ENCODE data around the gene TCP11L2. TPM values are rescaled to one million over a fixed set of nuclear protein-coding genes. Genes with fewer than 3 reads are reported as not detected.

TCP11L2 gene
- total and polyA plus RNA-seq, 2 of the 13 experiments (the other 11 are each of a cell fraction or from before 2014, with no cell fraction given), result 4.6 to 24.1 TPM

DNA sequence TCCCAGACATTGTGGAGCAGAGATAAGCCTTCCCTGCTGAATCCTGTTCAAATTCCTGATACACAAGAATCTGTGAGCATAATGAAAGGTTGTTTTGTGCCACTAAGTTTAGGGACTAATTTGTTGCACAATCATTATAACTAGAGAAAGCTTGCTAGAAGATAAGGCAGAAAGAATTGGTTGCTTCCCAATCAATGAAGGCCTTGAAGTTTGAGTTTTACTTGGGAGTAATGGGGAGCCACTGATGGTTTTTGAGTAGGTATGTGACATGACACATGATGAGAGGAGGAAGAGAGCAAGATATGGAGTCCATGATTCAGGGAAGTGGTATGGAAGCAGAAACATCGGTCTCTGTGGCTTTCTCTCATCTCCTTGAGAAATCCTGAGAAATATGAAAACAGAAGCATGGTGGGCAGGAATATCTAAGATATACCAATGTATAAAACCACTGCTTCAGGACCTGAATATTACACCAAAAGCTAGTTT is 13.3 kb upstream of the TCP11L2 start (continued):
- no peak for TF ChIP-seq HNF1B (CRISPR knock-in tag; IDR thresholded peaks at IDR 0.05)
- TF ChIP-seq TGIF2 (CRISPR knock-in tag; IDR thresholded peaks at IDR 0.05), result no peak
- no peak for TF ChIP-seq RFXAP (CRISPR knock-in tag; IDR thresholded peaks at IDR 0.05; ENCODE audit: borderline replicate concordance)
- TF ChIP-seq, protein P1, sequence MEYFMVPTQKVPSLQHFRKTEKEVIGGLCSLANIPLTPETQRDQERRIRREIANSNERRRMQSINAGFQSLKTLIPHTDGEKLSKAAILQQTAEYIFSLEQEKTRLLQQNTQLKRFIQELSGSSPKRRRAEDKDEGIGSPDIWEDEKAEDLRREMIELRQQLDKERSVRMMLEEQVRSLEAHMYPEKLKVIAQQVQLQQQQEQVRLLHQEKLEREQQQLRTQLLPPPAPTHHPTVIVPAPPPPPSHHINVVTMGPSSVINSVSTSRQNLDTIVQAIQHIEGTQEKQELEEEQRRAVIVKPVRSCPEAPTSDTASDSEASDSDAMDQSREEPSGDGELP (IDR thresholded peaks at IDR 0.05; ENCODE audit: borderline replicate concordance, low read depth), result no peak
- TF ChIP-seq ZNF629 (CRISPR knock-in tag; conservative IDR thresholded peaks at IDR 0.05), result no peak
- TF ChIP-seq BCL6 (CRISPR knock-in tag; IDR thresholded peaks at IDR 0.05), result no peak
- no peak for TF ChIP-seq MIER3 (CRISPR knock-in tag; IDR thresholded peaks at IDR 0.05; ENCODE audit: borderline replicate concordance)
- peak; percentile 8; the same call in 1 of the 2 replicates for TF ChIP-seq NR2C2 (CRISPR knock-in tag; IDR thresholded peaks at IDR 0.05; ENCODE audit: borderline replicate concordance)
- no peak for TF ChIP-seq FLYWCH1 (CRISPR knock-in tag; IDR thresholded peaks at IDR 0.05)
- TF ChIP-seq ZNF12 (CRISPR knock-in tag; IDR thresholded peaks at IDR 0.05), result peak; percentile 57; the same call in 1 of the 2 replicates
- no peak for TF ChIP-seq TEAD3 (CRISPR knock-in tag; optimal IDR thresholded peaks at IDR 0.05; ENCODE audit: borderline replicate concordance)
- TF ChIP-seq NFE2L1 (CRISPR knock-in tag; IDR thresholded peaks at IDR 0.05; ENCODE audit: borderline replicate concordance), result no peak
- TF ChIP-seq, protein P2, sequence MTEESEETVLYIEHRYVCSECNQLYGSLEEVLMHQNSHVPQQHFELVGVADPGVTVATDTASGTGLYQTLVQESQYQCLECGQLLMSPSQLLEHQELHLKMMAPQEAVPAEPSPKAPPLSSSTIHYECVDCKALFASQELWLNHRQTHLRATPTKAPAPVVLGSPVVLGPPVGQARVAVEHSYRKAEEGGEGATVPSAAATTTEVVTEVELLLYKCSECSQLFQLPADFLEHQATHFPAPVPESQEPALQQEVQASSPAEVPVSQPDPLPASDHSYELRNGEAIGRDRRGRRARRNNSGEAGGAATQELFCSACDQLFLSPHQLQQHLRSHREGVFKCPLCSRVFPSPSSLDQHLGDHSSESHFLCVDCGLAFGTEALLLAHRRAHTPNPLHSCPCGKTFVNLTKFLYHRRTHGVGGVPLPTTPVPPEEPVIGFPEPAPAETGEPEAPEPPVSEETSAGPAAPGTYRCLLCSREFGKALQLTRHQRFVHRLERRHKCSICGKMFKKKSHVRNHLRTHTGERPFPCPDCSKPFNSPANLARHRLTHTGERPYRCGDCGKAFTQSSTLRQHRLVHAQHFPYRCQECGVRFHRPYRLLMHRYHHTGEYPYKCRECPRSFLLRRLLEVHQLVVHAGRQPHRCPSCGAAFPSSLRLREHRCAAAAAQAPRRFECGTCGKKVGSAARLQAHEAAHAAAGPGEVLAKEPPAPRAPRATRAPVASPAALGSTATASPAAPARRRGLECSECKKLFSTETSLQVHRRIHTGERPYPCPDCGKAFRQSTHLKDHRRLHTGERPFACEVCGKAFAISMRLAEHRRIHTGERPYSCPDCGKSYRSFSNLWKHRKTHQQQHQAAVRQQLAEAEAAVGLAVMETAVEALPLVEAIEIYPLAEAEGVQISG (CRISPR knock-in tag; IDR thresholded peaks at IDR 0.05), result no peak
- TF ChIP-seq USF2 (IDR thresholded peaks at IDR 0.05; ENCODE audit: low read depth, low read length), result no peak
- TF ChIP-seq USF2 (CRISPR knock-in tag; IDR thresholded peaks at IDR 0.05; ENCODE audit: borderline replicate concordance), result no peak
- no peak for TF ChIP-seq TOPORS (CRISPR knock-in tag; IDR thresholded peaks at IDR 0.05)
- no peak for TF ChIP-seq ZSCAN5A (CRISPR knock-in tag; IDR thresholded peaks at IDR 0.05; ENCODE audit: borderline replicate concordance)
- TF ChIP-seq GABPB1 (CRISPR knock-in tag; IDR thresholded peaks at IDR 0.05), result no peak
- no peak for TF ChIP-seq ZNF615 (CRISPR knock-in tag; IDR thresholded peaks at IDR 0.05; ENCODE audit: borderline replicate concordance)
- TF ChIP-seq, protein P3, sequence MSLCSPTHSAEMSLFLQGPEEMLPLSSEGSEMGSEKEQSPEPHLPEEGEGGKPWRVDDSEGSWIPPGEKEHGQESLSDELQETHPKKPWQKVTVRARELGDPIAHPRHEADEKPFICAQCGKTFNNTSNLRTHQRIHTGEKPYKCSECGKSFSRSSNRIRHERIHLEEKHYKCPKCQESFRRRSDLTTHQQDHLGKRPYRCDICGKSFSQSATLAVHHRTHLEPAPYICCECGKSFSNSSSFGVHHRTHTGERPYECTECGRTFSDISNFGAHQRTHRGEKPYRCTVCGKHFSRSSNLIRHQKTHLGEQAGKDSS (CRISPR knock-in tag; IDR thresholded peaks at IDR 0.05; ENCODE audit: borderline replicate concordance, low read depth), result no peak
- 0 out of 2 replicates have a peak, but pooled peaks have one; percentile 1 for TF ChIP-seq TAF1 (CRISPR knock-in tag; IDR thresholded peaks at IDR 0.05)
